Stimulated activated CD8-positive, alpha-beta memory T cell treated with anti-CD3 and anti-CD28 coated beads, Interleukin-12 subunit alpha, Interleukin-12 subunit beta, amount 100 ng/mL, for 24 hours (primary cell): ENCODE measurements around the gene CCDC134.

Experiments
- DNase-seq: peaks from one replicate; pipeline ENCODE4 v3.0.0-alpha.2; 2020; ENCODE audit errors: extremely low read depth

The CCDC134 gene

GRCh38 chr22:41787331-41787730, 13.1 kb upstream of the CCDC134 start:
- no peak for DNase-seq

GRCh38 chr22:41793871-41794270, 6.6 kb upstream of the CCDC134 start:
- DNase-seq = no peak

GRCh38 chr22:41798736-41799135, 1.7 kb upstream of the CCDC134 start:
- DNase-seq = no peak

GRCh38 chr22:41799486-41800347, 762 bp upstream of the CCDC134 start:
- DNase-seq = no peak

GRCh38 chr22:41801147-41801819, 804 bp downstream of the CCDC134 start:
- no peak for DNase-seq

- DNase-seq = no peak
Observed at GRCh38 chr22:41801886-41802285, 1.4 kb downstream of the CCDC134 start.

GRCh38 chr22:41805639-41806038, 5.2 kb downstream of the CCDC134 start:
- no peak for DNase-seq

GRCh38 chr22:41808400-41808799, 7.9 kb downstream of the CCDC134 start:
- no peak for DNase-seq

- no peak for DNase-seq
Observed at GRCh38 chr22:41810022-41810421, 9.5 kb downstream of the CCDC134 start.

- no peak for DNase-seq
Observed at GRCh38 chr22:41812805-41813545, 12.5 kb downstream of the CCDC134 start.

- no peak for DNase-seq
Observed at GRCh38 chr22:41813726-41814410, 13.4 kb downstream of the CCDC134 start.

- DNase-seq = no peak
Observed at GRCh38 chr22:41815716-41816115, 15.2 kb downstream of the CCDC134 start.

- DNase-seq = no peak
Observed at GRCh38 chr22:41816241-41816640, 15.8 kb downstream of the CCDC134 start.

GRCh38 chr22:41816871-41817270, 16.4 kb downstream of the CCDC134 start:
- DNase-seq = no peak

GRCh38 chr22:41818011-41818410, 17.5 kb downstream of the CCDC134 start:
- no peak for DNase-seq

- no peak for DNase-seq
Observed at GRCh38 chr22:41818596-41818995, 18.1 kb downstream of the CCDC134 start.

GRCh38 chr22:41819257-41819656, 18.8 kb downstream of the CCDC134 start:
- DNase-seq = no peak

GRCh38 chr22:41820447-41820846, 20.0 kb downstream of the CCDC134 start:
- DNase-seq = no peak

- DNase-seq = no peak
Observed at GRCh38 chr22:41821471-41822316, 21.2 kb downstream of the CCDC134 start.

GRCh38 chr22:41822317-41823057, 22.0 kb downstream of the CCDC134 start:
- DNase-seq = no peak
